ENCODE measurements around the gene GSTA5.
"Not testable (repeated sequence)": the region's sequence is repeated elsewhere in the genome, so short reads cannot be mapped to it uniquely, and the experiment has no call there.

GSTA5 gene

DNA sequence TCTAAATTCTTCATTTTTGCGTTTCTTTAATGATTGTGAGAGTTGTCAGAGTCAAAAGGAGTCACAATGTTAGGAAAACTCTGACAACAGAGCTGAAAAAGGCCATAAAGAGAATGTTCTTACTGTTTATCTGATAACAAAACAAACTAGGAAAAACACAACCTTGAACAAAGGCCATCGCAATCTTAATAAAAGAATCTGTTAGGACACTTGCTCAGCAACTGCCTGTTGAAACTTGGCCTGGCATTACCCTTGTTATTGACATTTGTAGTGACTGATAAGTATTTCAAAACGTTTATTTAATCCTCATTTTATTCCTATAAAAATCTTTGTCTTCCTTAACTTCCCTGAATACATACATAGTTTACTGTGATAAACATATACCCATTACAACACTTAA, 52.7 kb downstream of the GSTA5 start:
- FAIRE-seq: no peak

DNA sequence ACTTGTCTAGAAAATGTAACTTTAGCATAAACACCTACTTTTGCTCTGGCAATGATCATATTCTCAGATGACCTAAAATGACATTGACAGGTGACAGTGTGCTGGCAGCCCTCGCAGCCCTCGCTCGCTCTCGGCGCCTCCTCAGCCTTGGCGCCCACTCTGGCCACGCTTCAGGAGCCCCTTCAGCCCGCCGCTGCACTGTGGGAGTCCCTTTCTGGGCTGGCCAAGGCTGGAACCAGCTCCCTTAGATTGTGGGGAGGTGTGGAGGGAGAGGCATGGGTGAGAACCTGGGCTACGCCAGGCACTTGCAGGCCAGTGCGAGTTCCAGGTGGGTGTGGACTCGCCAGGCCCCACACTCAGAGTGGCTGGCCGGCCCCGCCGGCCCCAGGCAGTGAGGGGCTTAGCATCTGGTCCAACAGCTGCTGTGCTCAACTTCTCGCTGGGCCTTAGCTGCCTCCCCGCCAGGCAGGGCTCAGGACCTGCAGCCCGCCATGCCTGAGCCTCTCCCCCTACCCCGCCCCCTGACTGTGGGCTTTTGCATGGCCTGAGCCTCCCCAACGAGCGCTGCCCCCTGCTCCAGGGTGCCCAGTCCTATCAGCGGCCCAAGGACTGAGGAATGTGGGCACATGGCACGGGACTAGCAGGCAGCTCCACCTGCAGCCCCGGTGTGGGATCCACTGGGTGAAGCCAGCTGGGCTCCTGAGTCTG, 54.2 kb downstream of the GSTA5 start:
- FAIRE-seq: no peak

DNA sequence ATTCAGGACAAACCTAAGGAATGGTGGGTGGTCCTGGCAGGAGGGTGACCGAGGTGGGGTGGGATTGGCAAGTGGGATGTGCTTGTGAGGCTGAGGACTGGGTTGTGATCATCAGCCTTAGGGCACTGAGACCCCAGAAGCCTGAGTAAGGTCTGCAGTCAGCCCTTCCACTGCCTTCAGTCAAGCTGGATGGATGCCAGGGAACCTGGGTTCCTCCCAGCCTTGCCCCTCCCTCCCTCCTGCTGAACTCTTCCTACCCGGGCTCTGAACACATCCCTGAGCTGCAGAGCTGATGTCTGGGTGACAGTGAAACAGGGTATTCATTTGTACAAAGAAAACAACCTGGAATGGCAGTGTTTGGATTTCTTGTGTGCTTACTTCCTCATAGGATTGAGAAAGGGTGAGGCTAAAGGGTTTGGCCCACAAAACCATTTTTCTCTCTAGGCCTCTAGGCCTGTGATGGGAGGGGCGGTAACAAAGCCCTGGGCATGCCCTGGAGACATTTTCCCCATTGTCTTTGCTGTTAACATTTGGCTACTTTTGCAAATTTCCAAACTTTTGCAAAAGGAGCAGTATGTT, 57.8 kb downstream of the GSTA5 start:
- not testable (repeated sequence) for FAIRE-seq

- not testable (repeated sequence) for FAIRE-seq
Measured at GRCh38 chr6:52782209-52782608, 58.4 kb downstream of the GSTA5 start.
